Stomach (tissue), 9 donors: ENCODE results near the gene ZNF785. TPM values are rescaled to one million over a fixed set of nuclear protein-coding genes. Genes with fewer than 3 reads are reported as not detected.
A peak's percentile ranks its signal among the peaks of the same experiment; 100 is the strongest.

Experiments used
- DNase-seq, 2 donors: peaks; one replicate each; pipeline versions ENCODE4 v3.0.0 to v3.0.0-alpha.2; 2013 to 2019
- H3K27ac ChIP-seq, 5 donors: fragments of 200-600 bp in 4 of 5; sonication (generic) in 4 of 5; one replicate each; pipeline ENCODE4 v1.5.1; 2013 to 2019; ENCODE audit warnings: mild to moderate bottlenecking in 1 of 5, moderate library complexity in 1 of 5
- H3K27me3 ChIP-seq, 3 donors: fragments of 200-600 bp; sonication (generic); one replicate each; pipeline ENCODE4 v1.5.1; 2017 to 2019; ENCODE audit warnings: mixed run types in 1 of 3
- H3K36me3 ChIP-seq, 4 donors: fragments of 200-600 bp; sonication (generic); 1 replicate in 3 of 4; 2 replicates in 1 of 4; pipeline ENCODE4 v1.5.1; 2016 to 2019
- H3K4me1 ChIP-seq, 4 donors: fragments of 200-600 bp; sonication (generic); one replicate each; pipeline ENCODE4 v1.5.1; 2016 to 2019
- H3K4me3 ChIP-seq, 4 donors: fragments of 200-600 bp; sonication (generic) in 3 of 4; one replicate each; pipeline ENCODE4 v1.5.1; 2016 to 2019; ENCODE audit warnings: mild to moderate bottlenecking in 1 of 4
- H3K9me3 ChIP-seq, 4 donors: fragments of 200-600 bp; sonication (generic); one replicate each; pipeline ENCODE4 v1.5.1; 2016 to 2019
- CTCF ChIP-seq, 7 experiments: fragments of 450-650 bp in 4 of 7; fragments of 200-600 bp in 3 of 7; sonication (generic) in 3 of 7; IDR thresholded peaks; one replicate each; pipeline ENCODE4 v1.5.1; 2016 to 2019; ENCODE audit warnings: antibody characterized with exemption in 7 of 7, control low read depth in 2 of 7, mild to moderate bottlenecking in 1 of 7
- EP300 ChIP-seq: sonication (generic); formaldehyde crosslinking; IDR thresholded peaks from one replicate; pipeline ENCODE4 v1.6.1; 2017; ENCODE audit warnings: antibody characterized with exemption
- POLR2A ChIP-seq, 4 donors: fragments of 450-650 bp; IDR thresholded peaks; one replicate each; pipeline ENCODE4 v1.6.1; 2016; ENCODE audit warnings: antibody characterized with exemption in 4 of 4, control low read depth in 2 of 4, mild to moderate bottlenecking in 1 of 4, moderate library complexity in 1 of 4
- POLR2AphosphoS5 ChIP-seq, 3 donors: sonication (generic); formaldehyde crosslinking; IDR thresholded peaks; one replicate each; pipeline ENCODE4 v1.6.1; 2016; ENCODE audit warnings: antibody characterized with exemption in 3 of 3
- WGBS, 5 donors: extraction: QIAGEN DNeasy Blood & Tissue Kit in 3 of 5; methylation state at CpG; one replicate each; pipeline versions ENCODE4 v1.1.5 to v1.1.7; 2013 to 2018; 5-methylcytosine and 5-hydroxymethylcytosine counted together
- intact Hi-C: fragments of 100-400 bp; cut with DNase I; formaldehyde crosslinking; loops from one replicate; pipeline ENCODE4 v1.15.1; 2023; ENCODE audit warnings: low total_unique reads
- polyA plus RNA-seq, 3 donors: library from polyadenylated mRNA; stranded (reverse); fragments of 200-250 nt; gene quantifications; one replicate each; pipeline ENCODE4 v1.2.3, GENCODE V29; 2013
- total RNA-seq, 5 donors: library from RNA; depleted of rRNA; stranded (reverse); fragments of >200 nt; gene quantifications; one replicate each; pipeline versions ENCODE4 v1.1.0 to v1.2.3, GENCODE V29; 2014 to 2016
- donor health status: healthy with polysubstance abuse.
- donor health status: Bipolar disorder and iron deficiency.
- donor health status: healthy.

The ZNF785 gene
- total and polyA plus RNA-seq, 8 donors, result 3.8 to 49.0 (median 8.4) TPM

GRCh38 chr16:30562021-30562420 lies 23.5 kb downstream of the ZNF785 start:
- no peaks in the 10 kb centered on the region for H3K9me3 ChIP-seq
- no peaks in the 10 kb centered on the region for H3K27me3 ChIP-seq
- 85 to 95% (median 92%) methylated on average over 14 of the region's 14 CpGs for WGBS, 5 donors
- no peak for TF ChIP-seq POLR2AphosphoS5 (IDR thresholded peaks at IDR 0.05)
- TF ChIP-seq POLR2A (IDR thresholded peaks at IDR 0.05), result no peak
- no peak for TF ChIP-seq CTCF (IDR thresholded peaks at IDR 0.05)
- intact Hi-C loops, result loop anchor here (10.0 kb wide), 1 partner anchor 93 kb away; the partner anchor contains the start of genes FBRS and PRR14
- no peaks in the 10 kb centered on the region for H3K36me3 ChIP-seq
- no peak for DNase-seq
- H3K4me1 ChIP-seq, result peaks cover 7 to 37% (median 24%) of the 10 kb centered on the region in 4 donors
- peak overlapping the region; percentile 43 to 51 (median 47) for H3K4me3 ChIP-seq
- peak overlapping the region in 3 of 5 donors; percentile 42 to 82 (median 75) for H3K27ac ChIP-seq

DNA sequence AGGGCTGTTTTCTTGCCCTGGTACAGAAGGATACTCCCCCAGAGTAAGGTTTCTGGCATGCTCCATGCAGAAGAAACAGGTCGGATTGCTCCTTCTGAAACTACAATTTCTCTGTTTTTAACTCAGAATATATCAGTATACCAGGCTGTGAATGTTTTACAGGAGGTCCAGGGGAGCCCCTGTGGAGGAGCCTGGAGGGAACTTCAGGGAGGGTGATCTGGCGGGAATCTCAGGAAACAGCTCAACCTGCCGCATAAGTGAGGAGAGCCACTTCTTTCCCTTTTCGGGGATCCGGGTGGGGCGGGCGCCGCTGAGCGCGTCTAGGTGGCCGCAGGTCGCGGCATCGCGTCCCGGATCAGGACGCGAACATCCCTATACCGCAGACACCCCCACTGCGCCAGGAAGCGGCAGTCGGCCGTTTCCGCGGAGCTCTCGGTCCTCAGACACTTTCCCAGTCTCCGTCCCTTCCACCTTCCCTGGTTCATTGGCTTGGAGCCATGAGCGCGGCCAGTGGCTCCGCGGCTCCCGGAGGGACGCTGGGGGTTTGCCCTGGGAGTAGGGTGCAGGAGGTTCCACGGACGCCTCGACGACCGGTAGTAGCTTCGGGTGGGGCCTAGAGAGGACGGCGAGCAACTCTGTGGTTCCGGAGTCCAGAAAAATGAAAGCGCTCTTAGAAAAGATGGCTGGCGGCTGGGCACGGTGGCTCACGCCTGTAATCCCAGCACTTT lies 24.2 kb downstream of the ZNF785 start:
- H3K9me3 ChIP-seq, result no peaks in the 10 kb centered on the region
- H3K4me3 ChIP-seq, result peak overlapping the region; percentile 43 to 51 (median 47)
- WGBS, 5 donors, result 15 to 26% (median 20%) methylated on average over 35 to 46 of the region's 46 CpGs
- no peak for TF ChIP-seq POLR2AphosphoS5 (IDR thresholded peaks at IDR 0.05)
- TF ChIP-seq POLR2A (IDR thresholded peaks at IDR 0.05), result no peak
- TF ChIP-seq EP300, result no peak
- no peak for TF ChIP-seq CTCF (IDR thresholded peaks at IDR 0.05)
- intact Hi-C loops, result loop anchor here (10.0 kb wide), 1 partner anchor 94 kb away; the partner anchor contains the start of genes FBRS and PRR14
- peaks cover 0 to 1% (median under 1%) of the 10 kb centered on the region in 4 donors for H3K36me3 ChIP-seq
- H3K4me1 ChIP-seq, result peaks cover 7 to 45% (median 32%) of the 10 kb centered on the region in 4 donors
- DNase-seq, result peak in 1 of 2 donors; percentile 39
- peak overlapping the region; percentile 20 to 82 (median 75) for H3K27ac ChIP-seq
- H3K27me3 ChIP-seq, result no peaks in the 10 kb centered on the region

DNA sequence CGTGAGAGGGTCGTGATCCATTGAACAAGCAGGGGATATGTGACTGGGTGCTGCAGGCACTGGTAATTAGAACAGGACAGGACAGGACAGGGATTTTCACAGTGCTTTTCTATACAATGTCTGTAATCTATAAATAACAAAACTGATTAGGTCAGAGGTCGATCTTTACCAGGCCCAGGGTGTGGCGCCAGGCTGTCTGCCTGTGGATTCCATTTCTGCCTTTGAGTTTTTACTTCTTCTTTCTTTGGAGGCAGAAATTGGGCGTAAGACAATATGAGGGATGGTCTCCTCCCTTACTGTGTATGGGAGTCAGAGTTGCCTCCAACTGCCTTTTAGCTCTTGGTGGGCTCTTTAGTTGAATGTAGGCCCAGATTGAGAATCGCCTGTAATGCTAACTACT lies 25.8 kb downstream of the ZNF785 start:
- intact Hi-C loops, result loop anchor here (10.0 kb wide), 1 partner anchor 95 kb away; the partner anchor contains the start of genes FBRS and PRR14
- 84 to 91% (median 88%) methylated on average over 6 of the region's 6 CpGs for WGBS, 5 donors

More for the DNA sequence above, 25.8 kb downstream of the ZNF785 start:
- Histone ChIP-seq H3K27me3 (no peaks in the 10 kb centered on the region), H3K4me3 (no peak overlapping the region), H3K4me1 (peaks cover 7 to 61% (median 47%) of the 10 kb centered on the region in 4 donors), H3K9me3 (no peaks in the 10 kb centered on the region), H3K36me3 (peaks cover 13 to 17% (median 16%) of the 10 kb centered on the region in 4 donors), H3K27ac (no peak overlapping the region)
- no peak for DNase-seq
- no peak for TF ChIP-seq POLR2A (IDR thresholded peaks at IDR 0.05)
- TF ChIP-seq EP300, result no peak
- no peak for TF ChIP-seq CTCF (IDR thresholded peaks at IDR 0.05)
- TF ChIP-seq POLR2AphosphoS5 (IDR thresholded peaks at IDR 0.05), result no peak
